H54 (cell line): ENCODE data around the gene FLT4.

Experiments used
- DNase-seq: peaks from one replicate; pipeline ENCODE4 v3.0.0; 2011; ENCODE audit warnings: low spot score, mixed read lengths; ENCODE audit not compliant: insufficient read length
- FAIRE-seq: peaks from 3 replicates; lab custom pipeline; 2011; peaks lifted over from hg19 to GRCh38; lab: Jason Lieb, UNC
- POLR2A ChIP-seq: IDR thresholded peaks from 2 replicates; pipeline ENCODE4 v1.6.1; 2011; ENCODE audit warnings: low read depth, mild to moderate bottlenecking, low read length

FLT4 gene

DNA sequence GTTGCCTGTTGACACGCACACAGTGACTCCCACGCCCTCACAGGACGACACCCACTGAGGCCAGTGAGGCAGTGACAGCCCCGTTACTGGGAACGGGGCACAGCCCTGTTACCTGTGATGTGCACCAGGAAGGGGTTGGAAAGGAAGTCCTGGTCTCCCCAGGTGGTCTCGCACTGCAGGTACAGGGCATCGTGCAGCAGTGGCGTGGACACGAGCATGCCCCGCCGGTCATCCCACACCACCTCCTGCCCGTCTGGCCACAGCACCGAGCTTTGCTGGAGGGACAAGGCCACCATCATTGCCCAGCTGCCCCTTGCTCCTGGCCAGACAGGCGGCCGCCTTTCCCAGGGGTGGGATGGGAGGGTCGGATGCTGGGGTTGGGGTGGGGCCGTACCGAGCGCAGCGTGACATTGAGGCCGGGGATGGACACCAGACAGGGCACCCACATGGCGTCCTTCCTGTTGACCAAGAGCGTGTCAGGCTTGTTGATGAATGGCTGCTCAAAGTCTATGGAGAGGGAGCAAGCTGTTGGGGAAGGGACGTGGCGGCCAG, 19.5 kb downstream of the FLT4 start:
- FAIRE-seq (no peak), DNase-seq (no peak)
- TF ChIP-seq POLR2A: no peak

DNA sequence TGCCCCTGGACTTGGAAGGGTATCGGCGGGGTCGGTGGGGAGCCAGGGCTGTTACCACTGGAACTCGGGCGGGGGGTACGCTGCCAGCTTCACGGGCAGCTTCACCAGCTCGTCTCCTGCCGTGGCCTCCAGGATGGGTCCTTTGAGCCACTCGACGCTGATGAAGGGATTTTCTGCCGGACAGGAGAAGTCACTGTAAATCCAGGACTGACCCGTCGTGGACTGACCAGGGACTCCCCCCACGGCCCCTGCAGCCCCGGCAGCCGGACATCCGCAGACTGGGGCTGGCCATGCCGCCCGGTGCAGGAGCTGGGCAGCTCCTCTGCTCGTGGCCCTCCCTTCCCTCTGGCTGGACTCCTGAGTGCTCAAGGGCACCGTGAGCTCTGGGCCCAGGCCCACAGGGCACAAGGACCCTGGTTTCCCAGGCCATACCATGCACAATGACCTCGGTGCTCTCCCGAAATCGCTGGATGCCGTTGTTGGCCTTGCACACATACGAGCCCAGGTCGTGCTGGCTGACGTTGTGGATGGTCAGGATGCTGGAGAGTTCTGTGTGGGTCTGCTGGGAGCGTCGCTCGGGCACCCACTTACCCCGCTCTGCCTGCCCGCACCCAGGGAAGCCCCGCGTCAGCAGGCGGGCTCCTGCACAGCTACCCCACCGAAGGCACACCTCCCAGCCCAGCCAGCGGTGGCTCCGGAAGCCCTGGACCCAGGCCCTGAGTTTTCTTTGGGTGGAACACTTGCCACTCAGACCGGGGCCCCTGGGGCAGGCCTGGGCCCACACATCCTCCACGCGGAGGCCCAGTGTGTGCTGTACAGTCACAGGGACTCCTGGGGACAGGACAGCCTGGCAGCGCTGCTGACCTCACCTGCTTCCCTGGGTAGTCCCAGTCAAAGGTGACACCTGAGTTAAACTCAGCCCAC, 20.3 kb downstream of the FLT4 start:
- TF ChIP-seq POLR2A: no peak
- DNase-seq (no peak), FAIRE-seq (no peak)

DNA sequence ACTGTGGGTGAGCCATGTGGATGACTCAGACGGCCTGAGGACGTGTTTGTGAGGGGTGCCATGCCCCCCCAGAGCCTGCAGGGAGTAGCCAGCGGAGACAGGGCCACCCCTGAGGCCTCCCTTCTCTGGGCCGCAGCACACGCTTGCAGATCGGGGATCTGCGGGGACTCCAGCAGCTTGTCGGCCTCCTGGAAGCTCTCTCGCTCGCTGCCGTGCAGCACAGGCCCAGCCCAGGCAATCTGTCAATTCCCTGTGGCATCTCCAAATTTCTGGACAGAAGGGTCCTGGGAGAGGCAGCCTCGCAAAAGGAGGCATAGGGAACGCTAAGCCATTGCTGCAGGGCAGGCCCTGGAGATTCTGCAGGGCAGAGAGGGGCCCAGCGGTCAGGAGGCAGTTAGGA, 21.2 kb downstream of the FLT4 start:
- no peak for TF ChIP-seq POLR2A
- DNase-seq (no peak), FAIRE-seq (no peak)

DNA sequence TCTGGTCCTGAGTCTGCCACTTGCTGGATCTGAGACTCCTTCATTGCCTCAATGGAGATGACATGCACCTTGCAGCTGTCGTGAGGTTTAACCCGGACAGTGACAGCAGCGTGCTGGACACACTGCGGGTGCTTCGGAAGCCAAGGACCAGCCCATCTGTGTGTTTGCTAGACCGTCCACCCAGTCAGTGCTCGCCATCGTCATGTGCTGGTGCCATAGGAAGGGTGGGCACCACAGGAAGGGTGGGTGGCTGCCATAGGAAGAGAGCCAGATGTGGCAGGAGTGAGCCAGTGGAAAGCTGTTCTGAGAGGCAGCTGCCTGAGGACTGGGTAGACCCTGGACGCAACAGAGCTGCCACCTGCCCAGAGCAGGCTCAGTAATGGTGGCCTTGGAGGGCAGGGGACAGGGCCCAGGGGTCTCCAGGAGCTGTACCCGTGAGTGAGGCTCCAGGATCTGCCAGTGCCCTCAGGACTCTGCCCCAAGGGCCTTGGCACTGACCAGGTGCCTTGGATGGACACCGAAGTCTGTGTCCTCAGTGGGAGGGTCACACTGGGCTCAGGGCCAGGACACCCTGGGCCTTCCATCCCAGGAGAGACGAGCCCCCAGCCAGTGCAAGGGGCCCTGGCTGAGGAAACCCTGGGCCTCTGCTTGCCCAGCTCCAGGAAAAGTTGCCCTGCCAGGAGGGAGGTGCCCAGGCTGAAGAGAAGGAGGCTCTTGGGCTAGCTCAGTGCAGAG, 21.8 kb downstream of the FLT4 start:
- no peak for TF ChIP-seq POLR2A

DNA sequence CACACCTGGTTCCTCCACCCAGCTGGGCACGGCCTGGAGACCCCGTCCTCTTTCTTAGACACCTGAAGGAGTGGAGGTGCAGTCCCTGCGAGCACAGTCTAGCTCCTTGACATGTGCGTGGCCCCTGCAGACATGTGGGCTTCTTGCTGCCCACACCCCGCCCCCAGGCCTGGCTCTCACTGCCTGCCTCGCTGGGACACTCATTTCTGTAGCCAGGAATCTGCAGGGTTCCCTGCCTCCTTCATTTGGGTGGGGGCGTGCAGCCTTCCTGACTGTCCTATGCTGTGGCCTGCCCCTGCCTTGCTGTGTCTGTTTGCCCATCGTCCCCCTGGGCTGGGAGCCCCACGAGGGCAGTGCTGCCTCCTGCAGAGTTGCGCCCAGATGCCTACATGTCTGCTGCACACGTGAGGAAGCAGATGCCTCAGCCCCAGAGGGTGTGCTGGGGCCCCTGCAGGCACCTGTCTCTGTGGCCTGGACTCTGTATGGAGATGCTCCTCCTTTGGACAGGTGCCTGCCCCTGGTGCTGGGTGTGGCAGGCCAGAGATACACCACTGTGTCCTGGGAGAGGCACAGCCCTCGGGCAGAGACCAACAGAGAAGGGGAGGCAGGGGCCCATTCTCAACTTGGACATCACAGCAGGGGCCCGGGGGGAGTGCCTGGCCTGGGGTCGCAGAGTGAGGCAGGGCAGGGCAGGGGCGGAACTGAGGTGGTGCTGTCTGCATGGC, 22.6 kb downstream of the FLT4 start:
- no peak for DNase-seq
- no peak for FAIRE-seq
- TF ChIP-seq POLR2A: no peak

More for the DNA sequence above, 21.8 kb downstream of the FLT4 start:
- DNase-seq: no peak
- FAIRE-seq: no peak

DNA sequence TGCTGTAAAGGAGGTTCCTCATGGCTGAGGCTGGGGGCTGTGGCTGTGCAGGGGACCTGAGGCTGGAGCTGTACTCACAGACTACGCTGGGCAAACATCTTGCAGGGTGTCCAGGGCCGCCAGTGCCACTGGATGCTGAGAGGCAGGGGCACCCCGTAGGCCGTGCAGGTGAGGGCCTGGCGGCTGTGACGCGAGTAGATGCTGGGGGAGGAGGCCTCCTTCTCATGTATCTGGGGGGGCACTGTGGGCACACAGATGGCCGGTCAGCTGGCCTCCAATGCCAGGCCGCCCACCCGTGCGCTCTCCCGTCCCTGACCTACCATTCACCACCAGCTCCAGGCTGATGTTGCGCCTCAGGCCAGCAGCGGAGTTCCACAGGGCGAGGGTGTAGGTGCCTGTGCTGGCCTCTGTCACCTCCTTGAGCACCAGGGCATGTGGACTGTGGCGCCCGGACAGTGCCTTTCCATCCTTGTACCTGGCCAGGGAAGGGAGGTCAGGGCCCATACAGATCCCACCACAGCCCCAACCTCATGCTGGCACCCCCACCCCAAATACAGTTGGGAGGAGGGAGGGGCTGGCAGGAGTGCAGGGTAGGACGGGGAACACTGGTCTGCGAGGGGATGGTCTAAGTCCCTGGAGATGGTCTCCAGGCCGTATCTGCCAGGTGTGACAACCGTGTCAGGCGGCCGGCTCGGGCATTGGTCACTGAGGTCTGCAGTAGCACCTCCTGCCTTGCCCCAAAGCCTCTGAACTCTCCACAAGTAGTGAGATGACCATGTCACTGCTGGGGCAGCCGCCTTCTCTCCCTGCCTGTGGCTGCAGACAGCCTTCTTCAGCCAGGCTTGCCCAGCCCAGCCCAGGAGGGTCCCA, 23.4 kb downstream of the FLT4 start:
- no peak for DNase-seq
- TF ChIP-seq POLR2A: no peak
- no peak for FAIRE-seq

DNA sequence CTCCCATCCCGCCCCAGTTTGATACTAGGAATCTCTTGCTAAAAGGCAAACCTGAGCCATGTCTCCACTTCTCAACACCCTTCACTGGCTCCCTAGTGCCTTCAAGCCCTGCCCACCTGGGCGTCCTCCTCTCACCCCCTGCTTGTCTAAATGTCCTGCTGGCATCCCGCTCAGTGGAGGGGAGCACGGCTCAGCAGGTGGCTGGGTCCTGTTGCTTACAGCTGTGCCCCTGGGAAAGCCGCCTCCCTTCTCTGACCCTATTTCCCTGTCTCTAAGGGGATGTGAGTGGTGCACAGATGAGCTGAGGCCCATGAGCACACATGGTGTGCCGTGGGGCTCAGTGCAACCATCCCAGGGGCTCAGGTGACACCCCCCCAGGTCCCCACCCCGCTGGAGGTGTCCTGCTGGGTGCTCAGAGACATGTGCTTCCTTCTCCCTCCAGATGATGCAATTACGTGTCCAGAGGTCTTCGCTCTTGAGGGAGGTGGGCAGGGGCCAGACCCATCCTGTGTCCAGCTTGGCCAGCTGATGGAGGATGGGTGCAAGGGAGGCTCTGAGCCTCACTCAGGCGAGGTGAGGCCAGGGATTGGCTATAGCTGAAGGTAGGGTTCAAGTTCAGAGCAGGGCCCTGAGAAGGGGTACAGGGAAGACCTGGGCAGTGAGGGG, 24.1 kb downstream of the FLT4 start:
- DNase-seq (no peak), FAIRE-seq (no peak)
- TF ChIP-seq POLR2A: no peak

DNA sequence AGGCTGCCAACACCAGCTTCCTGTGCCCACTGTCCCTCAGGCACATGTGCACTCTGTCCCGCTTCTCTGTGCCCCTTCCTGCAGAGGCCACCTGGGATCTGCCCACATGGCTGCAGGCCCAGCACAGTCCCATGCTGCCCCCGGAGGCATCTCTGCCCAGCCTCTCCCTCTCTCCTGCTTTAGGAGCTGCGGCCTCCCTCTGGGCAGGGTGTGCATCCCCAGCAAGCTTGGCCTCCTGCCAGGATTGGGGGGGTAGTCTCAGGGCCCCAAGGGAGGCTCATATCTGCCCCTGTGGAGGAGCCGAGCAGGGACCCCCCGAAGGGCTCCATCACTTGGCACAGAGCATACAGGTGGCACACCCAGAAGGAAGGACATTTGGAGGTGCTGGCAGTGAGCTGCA, 24.8 kb downstream of the FLT4 start:
- FAIRE-seq: no peak
- TF ChIP-seq POLR2A: no peak
- DNase-seq: no peak

DNA sequence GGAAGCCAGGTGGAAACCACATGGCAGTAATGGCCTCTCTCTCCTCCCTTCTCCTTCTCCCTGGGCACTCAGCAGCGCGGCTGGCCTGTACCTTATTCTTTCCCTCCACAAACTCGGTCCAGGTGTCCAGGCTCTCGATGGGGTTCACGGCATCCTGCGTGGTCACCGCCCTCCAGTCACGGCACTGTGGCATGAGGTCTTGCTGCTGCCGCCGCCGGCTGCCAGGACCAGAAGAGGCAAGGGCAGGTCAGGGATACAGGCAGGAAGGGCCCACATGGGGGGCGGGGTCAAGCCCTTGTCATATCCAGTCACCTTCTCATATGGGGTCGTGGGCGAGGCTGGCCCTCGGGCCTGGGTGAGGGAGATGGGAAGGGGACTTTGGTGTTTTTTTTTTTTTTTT, 25.6 kb downstream of the FLT4 start:
- DNase-seq: no peak
- TF ChIP-seq POLR2A: no peak
- no peak for FAIRE-seq

DNA sequence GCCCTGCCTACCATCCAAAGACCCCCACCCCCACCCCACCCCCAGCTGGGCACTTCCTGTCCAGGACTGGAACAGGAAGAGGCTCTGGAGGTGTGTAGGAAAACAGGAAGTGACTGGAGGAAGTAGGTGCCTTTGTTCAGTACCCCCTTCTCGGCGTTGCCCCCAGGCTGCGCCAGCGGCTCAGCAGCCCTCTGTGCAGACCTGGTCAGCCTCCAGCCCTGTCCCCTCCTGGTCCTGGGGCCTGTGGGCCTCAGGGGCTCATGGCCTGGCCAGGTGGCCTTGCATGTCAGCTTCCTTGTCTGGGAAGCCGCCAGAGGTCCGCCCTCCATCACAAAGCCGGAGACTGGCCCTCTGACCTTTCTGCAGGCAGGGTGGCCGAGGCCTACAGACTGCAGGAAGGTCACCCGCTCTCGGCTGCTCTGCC, 26.0 kb downstream of the FLT4 start:
- no peak for DNase-seq
- TF ChIP-seq POLR2A: no peak
- no peak for FAIRE-seq

DNA sequence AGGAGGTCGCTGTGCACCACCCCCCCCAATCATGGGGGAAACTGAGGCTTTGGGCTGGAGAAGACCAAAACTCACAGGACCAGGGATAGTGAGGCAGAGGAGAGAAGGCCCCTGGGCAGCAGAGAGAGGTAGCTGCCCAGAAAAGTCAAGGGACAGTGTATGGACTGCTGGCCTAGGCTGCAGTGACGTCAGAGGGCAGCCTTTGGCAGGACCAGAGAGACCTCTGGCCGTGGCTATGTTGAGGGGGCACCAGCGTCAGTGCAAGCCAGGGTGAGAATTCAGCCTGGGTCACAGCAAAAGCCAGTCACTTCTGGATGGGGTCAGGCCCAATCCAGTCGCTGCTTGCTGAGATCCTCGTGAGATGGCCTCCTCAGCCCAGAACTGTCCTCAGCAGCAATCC, 26.5 kb downstream of the FLT4 start:
- FAIRE-seq (no peak), DNase-seq (no peak)
- TF ChIP-seq POLR2A: no peak

DNA sequence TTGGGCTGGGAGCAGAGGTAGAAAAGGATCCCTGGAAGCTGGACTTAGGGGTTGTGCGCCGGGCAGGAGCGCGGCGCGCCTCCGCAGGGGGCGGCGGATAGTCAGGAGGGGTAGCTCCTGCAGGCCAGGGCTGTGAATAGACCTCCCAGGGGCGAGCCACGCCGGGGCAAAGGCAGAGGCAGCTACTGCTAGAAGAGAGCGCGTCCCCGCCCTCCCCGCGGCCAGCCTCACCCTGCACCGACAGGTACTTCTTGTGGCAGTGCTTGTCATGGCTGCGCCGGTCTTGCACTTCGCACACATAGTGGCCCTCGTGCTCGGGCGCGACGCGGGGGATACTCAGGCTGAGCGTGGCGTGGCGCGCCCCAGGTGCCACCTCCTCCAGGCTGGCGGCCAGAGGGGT, 28.1 kb downstream of the FLT4 start:
- FAIRE-seq: no peak
- TF ChIP-seq POLR2A: no peak
- no peak for DNase-seq

DNA sequence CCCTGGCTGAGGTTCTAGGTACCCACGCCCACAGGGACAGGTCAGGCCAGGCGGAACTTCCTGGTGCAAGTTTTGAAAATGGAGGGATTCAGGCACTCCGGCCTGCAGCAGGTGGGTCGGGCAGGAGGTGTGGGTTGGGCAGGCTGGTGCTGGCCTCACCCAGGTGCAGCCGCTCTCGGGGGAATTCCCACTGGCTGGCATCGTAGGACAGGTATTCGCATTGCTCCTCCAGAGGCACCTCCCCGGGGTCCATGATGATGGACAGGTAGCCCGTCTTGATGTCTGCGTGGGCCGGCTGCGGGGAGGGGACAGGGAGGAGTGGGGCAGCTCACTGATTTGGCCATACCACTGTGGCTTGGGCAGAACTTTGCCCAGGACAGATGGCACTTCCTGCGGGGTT, 29.4 kb downstream of the FLT4 start:
- TF ChIP-seq POLR2A: no peak

More for the DNA sequence above, 29.4 kb downstream of the FLT4 start:
- FAIRE-seq (no peak), DNase-seq (no peak)
